CD4-positive, alpha-beta T cell treated with Interleukin-12 subunit alpha and Interleukin-12 subunit beta, for 1 hour (primary cell): Measurements from ENCODE around the gene RHNO1.
"Not testable (repeated sequence)": the region's sequence is repeated elsewhere in the genome, so short reads cannot be mapped to it uniquely, and the experiment has no call there.

Experiments used
- DNase-seq: peaks from one replicate; pipeline ENCODE4 v3.0.0-alpha.2; 2020

RHNO1 gene

GRCh38 chr12:2860170-2860569, 16.9 kb upstream of the RHNO1 start:
- no peak for DNase-seq

- DNase-seq, result no peak
Observed at GRCh38 chr12:2862876-2863275, 14.1 kb upstream of the RHNO1 start.

GRCh38 chr12:2863402-2863801, 13.6 kb upstream of the RHNO1 start:
- not testable (repeated sequence) for DNase-seq

- DNase-seq, result no peak
Observed at GRCh38 chr12:2864198-2864597, 12.8 kb upstream of the RHNO1 start.

GRCh38 chr12:2868986-2869632, 7.9 kb upstream of the RHNO1 start:
- not testable (repeated sequence) for DNase-seq

GRCh38 chr12:2876431-2877046, 484 bp upstream of the RHNO1 start:
- DNase-seq, result no peak

GRCh38 chr12:2877953-2878732, 1.1 kb downstream of the RHNO1 start:
- no peak for DNase-seq

- DNase-seq, result no peak
Observed at GRCh38 chr12:2879853-2880252, 2.8 kb downstream of the RHNO1 start.

GRCh38 chr12:2884810-2885209, 7.8 kb downstream of the RHNO1 start:
- no peak for DNase-seq

- no peak for DNase-seq
Observed at GRCh38 chr12:2886768-2887450, 9.9 kb downstream of the RHNO1 start.

- DNase-seq, result no peak
Observed at GRCh38 chr12:2890001-2890387, 13.0 kb downstream of the RHNO1 start.

- peak; percentile 99 for DNase-seq
Observed at GRCh38 chr12:2890388-2891239, 13.6 kb downstream of the RHNO1 start, which contains the start of gene TULP3. TULP3 (plus strand) TSS chr12:2890891; CDS start chr12:2890948, 57 bp downstream.

GRCh38 chr12:2891240-2892053, 14.4 kb downstream of the RHNO1 start:
- peak; percentile 24 for DNase-seq

- DNase-seq, result no peak
Observed at GRCh38 chr12:2892246-2892645, 15.2 kb downstream of the RHNO1 start.

- no peak for DNase-seq
Observed at GRCh38 chr12:2893007-2893406, 16.0 kb downstream of the RHNO1 start.

GRCh38 chr12:2895051-2895451, 18.0 kb downstream of the RHNO1 start:
- no peak for DNase-seq

- no peak for DNase-seq
Observed at GRCh38 chr12:2895511-2895910, 18.5 kb downstream of the RHNO1 start.

- no peak for DNase-seq
Observed at GRCh38 chr12:2897418-2897817, 20.4 kb downstream of the RHNO1 start.

- DNase-seq, result no peak
Observed at GRCh38 chr12:2900642-2901041, 23.6 kb downstream of the RHNO1 start.

GRCh38 chr12:2902272-2902880, 25.4 kb downstream of the RHNO1 start:
- DNase-seq, result no peak

GRCh38 chr12:2904260-2904659, 27.2 kb downstream of the RHNO1 start:
- DNase-seq, result no peak
